DOHH2 (cell line): Measurements from ENCODE around the gene WFS1.

Experiments used
- H3F3A ChIP-seq: fragments of 200-600 bp; sonication (generic), shearing (Covaris generic); 2 replicates; pipeline ENCODE4 v1.6.0; 2016; ENCODE audit warnings: antibody characterized with exemption, mild to moderate bottlenecking; ENCODE audit not compliant: control insufficient read depth, insufficient read depth
- H3K27ac ChIP-seq: fragments of 200-600 bp; sonication (generic); 2 replicates; pipeline ENCODE4 v1.5.1; 2014; ENCODE audit warnings: low read depth, mild to moderate bottlenecking, low read length, moderate library complexity
- H3K27me3 ChIP-seq: fragments of 200-600 bp; sonication (generic); 2 replicates; pipeline ENCODE4 v1.6.1; 2014; ENCODE audit warnings: mild to moderate bottlenecking, low read length, mixed read lengths; ENCODE audit not compliant: control insufficient read depth
- H3K36me3 ChIP-seq: fragments of 200-600 bp; sonication (generic); 2 replicates; pipeline ENCODE4 v1.6.1; 2014; ENCODE audit warnings: mild to moderate bottlenecking, low read length, moderate library complexity, mixed read lengths; ENCODE audit not compliant: control insufficient read depth
- H3K4me1 ChIP-seq: fragments of 200-600 bp; sonication (generic); 2 replicates; pipeline ENCODE4 v1.6.1; 2014; ENCODE audit warnings: mild to moderate bottlenecking, low read length, mixed read lengths; ENCODE audit not compliant: control insufficient read depth
- H3K4me2 ChIP-seq: fragments of 200-600 bp; sonication (generic); 2 replicates; pipeline ENCODE4 v1.6.0; 2014; ENCODE audit warnings: mild to moderate bottlenecking, low read length, moderate library complexity
- H3K4me3 ChIP-seq: fragments of 200-600 bp; sonication (generic); 2 replicates; pipeline ENCODE4 v1.5.1; 2014; ENCODE audit warnings: mild to moderate bottlenecking, low read length, mixed read lengths
- H3K79me2 ChIP-seq: fragments of 200-600 bp; sonication (generic); 2 replicates; pipeline ENCODE4 v1.6.1; 2014; ENCODE audit warnings: mild to moderate bottlenecking, low read length, mixed read lengths; ENCODE audit not compliant: control insufficient read depth
- H3K9me2 ChIP-seq: fragments of 200-600 bp; sonication (generic); replicated peaks from 2 replicates; pipeline ENCODE4 v1.6.1; 2014; ENCODE audit warnings: mild to moderate bottlenecking, low read length, mixed read lengths; ENCODE audit not compliant: control insufficient read depth
- H3K9me3 ChIP-seq: fragments of 200-600 bp; sonication (generic); 2 replicates; pipeline ENCODE4 v1.6.1; 2014; ENCODE audit warnings: antibody characterized with exemption, low read length, mixed read lengths; ENCODE audit not compliant: control insufficient read depth, insufficient read depth
- H4K20me1 ChIP-seq: fragments of 200-600 bp; sonication (generic); 2 replicates; pipeline ENCODE4 v1.6.0; 2014; ENCODE audit warnings: low read depth, mild to moderate bottlenecking, antibody characterized with exemption, low read length, moderate library complexity; ENCODE audit not compliant: control insufficient read depth, insufficient read depth
- EZH2phosphoT487 ChIP-seq: fragments of 200-600 bp; sonication (generic); IDR thresholded peaks from 2 replicates; pipeline ENCODE4 v1.6.1; 2017; ENCODE audit warnings: borderline replicate concordance, mild to moderate bottlenecking, antibody characterized with exemption, low read length, moderate library complexity, mixed read lengths
- TF ChIP-seq, protein P1 (sequence below): fragments of 200-600 bp; sonication (generic); IDR thresholded peaks from one replicate; pipeline ENCODE4 v1.5.1; 2014; ENCODE audit warnings: antibody characterized with exemption, mild to moderate bottlenecking, low read depth, low read length; ENCODE audit not compliant: poor library complexity, severe bottlenecking

Gene WFS1

DNA sequence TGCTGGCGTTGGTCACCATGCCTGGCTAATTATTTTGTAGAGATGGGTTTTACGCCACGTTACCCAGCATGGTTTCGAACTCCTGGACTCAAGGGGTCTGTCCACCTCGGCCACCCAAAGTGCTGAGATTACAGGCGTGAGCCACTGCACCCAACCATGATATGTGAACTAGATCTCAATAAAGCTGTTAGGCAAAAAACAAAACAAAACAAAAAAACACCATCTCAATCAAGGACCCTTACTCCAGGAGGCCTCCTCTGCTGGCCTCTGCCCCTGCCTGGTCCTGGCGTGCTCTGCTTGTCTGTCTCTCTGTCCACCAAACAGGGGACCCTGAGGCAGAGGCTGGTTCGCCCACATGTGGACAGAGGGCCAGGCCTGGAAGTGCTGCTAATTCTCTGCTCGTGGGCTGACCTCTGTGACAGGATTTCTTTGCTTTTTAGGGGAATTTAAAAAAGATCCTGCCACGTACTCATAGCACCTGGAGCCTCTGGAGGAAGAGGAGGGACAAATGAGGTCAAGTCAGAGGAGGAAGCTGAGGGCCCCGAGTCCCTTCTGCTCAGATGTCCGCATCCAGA is 32.7 kb upstream of the WFS1 start:
- Histone ChIP-seq H3F3A (no peaks in the 10 kb centered on the region), H3K4me3 (no peak overlapping the region), H3K27me3 (no peaks in the 10 kb centered on the region), H3K4me2 (no peak overlapping the region), H3K79me2 (no peaks in the 10 kb centered on the region), H4K20me1 (no peaks in the 10 kb centered on the region), H3K4me1 (no peaks in the 10 kb centered on the region), H3K9me3 (no peaks in the 10 kb centered on the region), H3K9me2 (no peaks in the 10 kb centered on the region), H3K36me3 (no peaks in the 10 kb centered on the region), H3K27ac (no peak overlapping the region)
- no peak for TF ChIP-seq EZH2phosphoT487
- TF ChIP-seq, protein P1, sequence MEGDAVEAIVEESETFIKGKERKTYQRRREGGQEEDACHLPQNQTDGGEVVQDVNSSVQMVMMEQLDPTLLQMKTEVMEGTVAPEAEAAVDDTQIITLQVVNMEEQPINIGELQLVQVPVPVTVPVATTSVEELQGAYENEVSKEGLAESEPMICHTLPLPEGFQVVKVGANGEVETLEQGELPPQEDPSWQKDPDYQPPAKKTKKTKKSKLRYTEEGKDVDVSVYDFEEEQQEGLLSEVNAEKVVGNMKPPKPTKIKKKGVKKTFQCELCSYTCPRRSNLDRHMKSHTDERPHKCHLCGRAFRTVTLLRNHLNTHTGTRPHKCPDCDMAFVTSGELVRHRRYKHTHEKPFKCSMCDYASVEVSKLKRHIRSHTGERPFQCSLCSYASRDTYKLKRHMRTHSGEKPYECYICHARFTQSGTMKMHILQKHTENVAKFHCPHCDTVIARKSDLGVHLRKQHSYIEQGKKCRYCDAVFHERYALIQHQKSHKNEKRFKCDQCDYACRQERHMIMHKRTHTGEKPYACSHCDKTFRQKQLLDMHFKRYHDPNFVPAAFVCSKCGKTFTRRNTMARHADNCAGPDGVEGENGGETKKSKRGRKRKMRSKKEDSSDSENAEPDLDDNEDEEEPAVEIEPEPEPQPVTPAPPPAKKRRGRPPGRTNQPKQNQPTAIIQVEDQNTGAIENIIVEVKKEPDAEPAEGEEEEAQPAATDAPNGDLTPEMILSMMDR: no peak

DNA sequence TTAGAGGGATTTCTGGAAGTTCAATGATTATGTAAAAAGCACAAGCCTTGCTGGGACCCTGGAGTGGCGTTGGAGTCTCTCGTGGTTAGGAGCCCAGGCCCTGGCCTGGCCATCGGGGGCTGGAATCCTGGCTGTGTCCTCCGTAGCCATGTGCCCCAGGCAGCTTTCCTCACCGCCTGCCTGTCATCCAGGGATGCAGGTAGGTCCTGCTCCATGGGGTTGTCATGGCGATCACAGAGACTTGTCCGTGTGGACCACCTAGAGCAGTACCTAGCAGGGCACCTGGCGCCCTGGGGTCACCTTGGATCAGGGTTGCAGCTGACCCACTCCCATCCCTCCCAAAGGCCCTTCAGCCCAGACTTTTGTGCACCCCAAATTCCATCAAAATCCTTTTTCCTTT is 30.2 kb upstream of the WFS1 start:
- Histone ChIP-seq H3K4me2 (no peak overlapping the region), H4K20me1 (no peaks in the 10 kb centered on the region), H3K9me2 (no peaks in the 10 kb centered on the region), H3K4me1 (no peaks in the 10 kb centered on the region), H3F3A (no peaks in the 10 kb centered on the region), H3K4me3 (no peak overlapping the region), H3K79me2 (no peaks in the 10 kb centered on the region), H3K27me3 (no peaks in the 10 kb centered on the region), H3K27ac (no peak overlapping the region), H3K36me3 (no peaks in the 10 kb centered on the region), H3K9me3 (no peaks in the 10 kb centered on the region; the same call in 1 of the 2 replicates)
- TF ChIP-seq, protein P1: no peak
- no peak for TF ChIP-seq EZH2phosphoT487

DNA sequence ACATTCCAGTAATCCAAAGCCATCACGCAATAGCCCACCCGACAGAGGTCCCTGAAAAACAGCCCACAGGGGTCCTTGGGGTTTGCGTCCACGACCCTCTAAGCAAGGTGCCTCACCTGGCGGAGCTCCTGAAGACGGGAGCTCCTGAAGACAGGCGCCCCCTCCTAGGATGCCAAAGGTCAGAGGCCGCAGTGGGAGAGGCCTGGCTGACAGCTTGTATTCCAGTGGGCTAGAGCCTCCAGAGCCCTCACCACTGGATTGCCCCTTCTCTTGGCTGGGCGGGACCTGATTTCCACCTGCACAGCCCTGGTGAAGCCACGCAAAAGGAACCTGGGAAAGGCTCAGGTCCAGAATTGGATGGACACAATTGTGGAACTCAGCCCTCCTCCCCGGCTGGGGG is 29.7 kb upstream of the WFS1 start:
- H3K9me3 ChIP-seq: no peaks in the 10 kb centered on the region; the same call in 1 of the 2 replicates
- H3K36me3 ChIP-seq: no peaks in the 10 kb centered on the region
- H3K4me1 ChIP-seq: no peaks in the 10 kb centered on the region
- no peaks in the 10 kb centered on the region for H4K20me1 ChIP-seq
- no peak overlapping the region for H3K27ac ChIP-seq
- TF ChIP-seq EZH2phosphoT487: no peak
- TF ChIP-seq, protein P1: no peak
- no peak overlapping the region for H3K4me3 ChIP-seq
- H3K4me2 ChIP-seq: no peak overlapping the region
- H3F3A ChIP-seq: no peaks in the 10 kb centered on the region
- H3K27me3 ChIP-seq: no peaks in the 10 kb centered on the region
- no peaks in the 10 kb centered on the region for H3K9me2 ChIP-seq
- H3K79me2 ChIP-seq: no peaks in the 10 kb centered on the region
